Neural progenitor cell (in vitro differentiated cells): ENCODE results near the gene FAM151A. TPM values are rescaled to one million over a fixed set of nuclear protein-coding genes. Genes with fewer than 3 reads are reported as not detected.

Experiments
- DNase-seq: peaks from one replicate; pipeline ENCODE4 v3.0.0-alpha.2; 2016; ENCODE audit warnings: low spot score
- H2AFZ ChIP-seq: fragments of 200-600 bp; sonication (generic); replicated peaks from 2 replicates; pipeline ENCODE4 v1.6.1; 2016; ENCODE audit warnings: antibody characterized with exemption
- H3F3A ChIP-seq: fragments of 200-600 bp; sonication (generic); 2 replicates; pipeline ENCODE4 v1.6.1; 2016; ENCODE audit warnings: antibody characterized with exemption, low read depth
- H3K27ac ChIP-seq: fragments of 200-600 bp; sonication (generic); 2 replicates; pipeline ENCODE4 v1.5.1; 2016; ENCODE audit warnings: mild to moderate bottlenecking
- H3K27me3 ChIP-seq: fragments of 200-600 bp; sonication (generic); 2 replicates; pipeline ENCODE4 v1.6.1; 2016; ENCODE audit warnings: mild to moderate bottlenecking, moderate library complexity
- H3K36me3 ChIP-seq: fragments of 200-600 bp; sonication (generic); 2 replicates; pipeline ENCODE4 v1.5.1; 2016
- H3K4me1 ChIP-seq: fragments of 200-600 bp; sonication (generic); 2 replicates; pipeline ENCODE4 v1.6.1; 2016; ENCODE audit warnings: mixed run types
- H3K4me2 ChIP-seq: fragments of 200-600 bp; sonication (generic); 2 replicates; pipeline ENCODE4 v1.6.1; 2016
- H3K4me3 ChIP-seq: fragments of 200-600 bp; sonication (generic); 2 replicates; pipeline ENCODE4 v1.5.1; 2016
- H3K79me2 ChIP-seq: fragments of 200-600 bp; sonication (generic); 2 replicates; pipeline ENCODE4 v1.6.1; 2016; ENCODE audit warnings: low read depth
- H3K9ac ChIP-seq: fragments of 200-600 bp; sonication (generic); 2 replicates; pipeline ENCODE4 v1.6.1; 2016
- H3K9me3 ChIP-seq: fragments of 200-600 bp; sonication (generic); 2 replicates; pipeline ENCODE4 v1.5.1; 2016; ENCODE audit warnings: low read depth
- H4K20me1 ChIP-seq: fragments of 200-600 bp; sonication (generic); 2 replicates; pipeline ENCODE4 v1.6.1; 2016; ENCODE audit warnings: low read depth
- H3K27ac Mint-ChIP-seq: 3 replicates; pipeline ENCODE4 v1.8.0; 2021; ENCODE audit warnings: mixed read lengths
- H3K27me3 Mint-ChIP-seq: 2 replicates; pipeline ENCODE4 v1.8.0; 2022; ENCODE audit warnings: low read depth, mild to moderate bottlenecking, inconsistent platforms, moderate library complexity, mixed read lengths; ENCODE audit not compliant: insufficient read depth
- H3K36me3 Mint-ChIP-seq: 3 replicates; pipeline ENCODE4 v1.8.0; 2021; ENCODE audit warnings: mixed read lengths
- H3K4me1 Mint-ChIP-seq: 3 replicates; pipeline ENCODE4 v1.8.0; 2021; ENCODE audit warnings: mixed read lengths
- H3K4me3 Mint-ChIP-seq: 3 replicates; pipeline ENCODE4 v1.8.0; 2021; ENCODE audit warnings: mild to moderate bottlenecking, moderate library complexity, mixed read lengths
- H3K9me3 Mint-ChIP-seq: 3 replicates; pipeline ENCODE4 v1.8.0; 2020; ENCODE audit warnings: mixed read lengths
- CTCF ChIP-seq: fragments of 200-600 bp; sonication (generic); IDR thresholded peaks from 2 replicates; pipeline ENCODE4 v1.5.1; 2017; ENCODE audit warnings: antibody characterized with exemption, mild to moderate bottlenecking
- EZH2 ChIP-seq: fragments of 200-600 bp; sonication (generic); IDR thresholded peaks from 2 replicates; pipeline ENCODE4 v1.6.1; 2017; ENCODE audit warnings: antibody characterized with exemption, mild to moderate bottlenecking, moderate library complexity
- EZH2phosphoT487 ChIP-seq: fragments of 200-600 bp; sonication (generic); IDR thresholded peaks from 2 replicates; pipeline ENCODE4 v1.6.1; 2017; ENCODE audit warnings: antibody characterized with exemption
- total RNA-seq: library from RNA; depleted of rRNA; stranded (reverse); fragments of >200 nt; gene quantifications from 2 replicates; pipeline ENCODE4 v1.2.3, GENCODE V29; 2015; ENCODE audit warnings: low replicate concordance

Gene FAM151A
- total RNA-seq, 1 donor from 2014 or later: not detected

- no peaks in the 10 kb centered on the region for H3K4me1 Mint-ChIP-seq
- no peak overlapping the region for H3K4me3 Mint-ChIP-seq
- Histone ChIP-seq H3K4me3 (no peak overlapping the region), H3K27me3 (no peaks in the 10 kb centered on the region), H3K4me2 (no peak overlapping the region), H3F3A (no peaks in the 10 kb centered on the region), H2AFZ (no peak overlapping the region), H3K79me2 (no peaks in the 10 kb centered on the region), H3K36me3 (no peaks in the 10 kb centered on the region), H3K9me3 (no peaks in the 10 kb centered on the region), H3K27ac (no peak overlapping the region), H4K20me1 (no peaks in the 10 kb centered on the region), H3K9ac (no peak overlapping the region), H3K4me1 (no peaks in the 10 kb centered on the region)
- peaks cover 8% of the 10 kb centered on the region for H3K9me3 Mint-ChIP-seq
- TF ChIP-seq CTCF (no peak), EZH2 (no peak), EZH2phosphoT487 (no peak)
- H3K27me3 Mint-ChIP-seq: peaks cover 9% of the 10 kb centered on the region
- DNase-seq: no peak
- H3K27ac Mint-ChIP-seq: no peak overlapping the region
- H3K36me3 Mint-ChIP-seq: peaks cover 2% of the 10 kb centered on the region
Measured at GRCh38 chr1:54664364-54664763, 41.0 kb upstream of the FAM151A start.

GRCh38 chr1:54663725-54664124 is 40.4 kb upstream of the FAM151A start:
- H3K4me3 ChIP-seq: no peak overlapping the region
- H3K36me3 ChIP-seq: no peaks in the 10 kb centered on the region
- no peaks in the 10 kb centered on the region for H3K4me1 ChIP-seq
- no peaks in the 10 kb centered on the region for H3K27me3 ChIP-seq
- Mint-ChIP-seq H3K9me3 (peaks cover 11% of the 10 kb centered on the region), H3K27ac (no peak overlapping the region), H3K4me3 (no peak overlapping the region), H3K27me3 (peaks cover 9% of the 10 kb centered on the region), H3K36me3 (peaks cover 2% of the 10 kb centered on the region), H3K4me1 (no peaks in the 10 kb centered on the region)
- no peak overlapping the region for H2AFZ ChIP-seq
- H3K9ac ChIP-seq: no peak overlapping the region
- no peak overlapping the region for H3K4me2 ChIP-seq
- H3K79me2 ChIP-seq: no peaks in the 10 kb centered on the region
- no peak overlapping the region for H3K27ac ChIP-seq
- DNase-seq: no peak
- no peaks in the 10 kb centered on the region for H3F3A ChIP-seq
- TF ChIP-seq CTCF: no peak
- TF ChIP-seq EZH2: no peak
- no peak for TF ChIP-seq EZH2phosphoT487
- H4K20me1 ChIP-seq: no peaks in the 10 kb centered on the region
- H3K9me3 ChIP-seq: no peaks in the 10 kb centered on the region

- H3K79me2 ChIP-seq: no peaks in the 10 kb centered on the region
- H4K20me1 ChIP-seq: no peaks in the 10 kb centered on the region
- Mint-ChIP-seq H3K9me3 (peaks cover 15% of the 10 kb centered on the region), H3K4me1 (no peaks in the 10 kb centered on the region), H3K36me3 (peaks cover 2% of the 10 kb centered on the region), H3K27me3 (peaks cover 2% of the 10 kb centered on the region), H3K4me3 (no peak overlapping the region), H3K27ac (no peak overlapping the region)
- H3F3A ChIP-seq: no peaks in the 10 kb centered on the region
- H3K9ac ChIP-seq: no peak overlapping the region
- H3K9me3 ChIP-seq: no peaks in the 10 kb centered on the region
- H2AFZ ChIP-seq: no peak overlapping the region
- no peak overlapping the region for H3K4me2 ChIP-seq
- H3K27me3 ChIP-seq: no peaks in the 10 kb centered on the region
- H3K27ac ChIP-seq: no peak overlapping the region
- H3K4me1 ChIP-seq: no peaks in the 10 kb centered on the region
- no peak for TF ChIP-seq EZH2
- no peak overlapping the region for H3K4me3 ChIP-seq
- no peaks in the 10 kb centered on the region for H3K36me3 ChIP-seq
- no peak for DNase-seq
Measured at GRCh38 chr1:54658164-54658913, 35.0 kb upstream of the FAM151A start.

- no peaks in the 10 kb centered on the region for H4K20me1 ChIP-seq
- no peak overlapping the region for H3K4me3 ChIP-seq
- Mint-ChIP-seq H3K4me1 (no peaks in the 10 kb centered on the region), H3K27me3 (peaks cover 3% of the 10 kb centered on the region), H3K36me3 (no peaks in the 10 kb centered on the region), H3K4me3 (no peak overlapping the region), H3K27ac (no peak overlapping the region), H3K9me3 (peaks cover 3% of the 10 kb centered on the region)
- no peak overlapping the region for H3K9ac ChIP-seq
- H3K27ac ChIP-seq: no peak overlapping the region
- H3K4me1 ChIP-seq: no peaks in the 10 kb centered on the region
- no peak overlapping the region for H2AFZ ChIP-seq
- no peak overlapping the region for H3K4me2 ChIP-seq
- no peaks in the 10 kb centered on the region for H3K79me2 ChIP-seq
- H3F3A ChIP-seq: no peaks in the 10 kb centered on the region
- no peaks in the 10 kb centered on the region for H3K36me3 ChIP-seq
- TF ChIP-seq EZH2phosphoT487 (no peak), EZH2 (no peak), CTCF (no peak)
- H3K9me3 ChIP-seq: no peaks in the 10 kb centered on the region
- no peaks in the 10 kb centered on the region for H3K27me3 ChIP-seq
- DNase-seq: no peak
Measured at GRCh38 chr1:54653036-54653435, 29.7 kb upstream of the FAM151A start.
